Activated T-cell treated with anti-CD3 and anti-CD28 coated beads, Interleukin-2, amount 50 U/mL, for 24 hours (primary cell): ENCODE data around the gene METTL21A.
"Not testable (repeated sequence)": the region's sequence is repeated elsewhere in the genome, so short reads cannot be mapped to it uniquely, and the experiment has no call there.

Experiments
- DNase-seq: peaks from one replicate; pipeline ENCODE4 v3.0.0-alpha.2; 2020
- H3K27ac Mint-ChIP-seq: 2 replicates; pipeline ENCODE4 v1.8.0; 2020; ENCODE audit warnings: mild to moderate bottlenecking, mixed read lengths
- H3K27me3 Mint-ChIP-seq: 2 replicates; pipeline ENCODE4 v1.8.0; 2020; ENCODE audit warnings: mixed read lengths
- H3K36me3 Mint-ChIP-seq: 2 replicates; pipeline ENCODE4 v1.8.0; 2020; ENCODE audit warnings: low read depth, mixed read lengths
- H3K4me1 Mint-ChIP-seq: 2 replicates; pipeline ENCODE4 v1.8.0; 2020; ENCODE audit warnings: low read depth, mixed read lengths
- H3K4me3 Mint-ChIP-seq: 2 replicates; pipeline ENCODE4 v1.8.0; 2020; ENCODE audit warnings: mild to moderate bottlenecking, moderate library complexity, mixed read lengths
- H3K9me3 Mint-ChIP-seq: 2 replicates; pipeline ENCODE4 v1.8.0; 2020; ENCODE audit warnings: mixed read lengths

METTL21A gene

GRCh38 chr2:207625014-207625907, at the start of gene METTL21A:
METTL21A (minus strand) TSS chr2:207625394; CDS start chr2:207624375, 1,019 bp downstream.
- peaks cover 53% of the 10 kb centered on the region for H3K4me1 Mint-ChIP-seq
- peak within 1 kb of the TSS; percentile 97 for H3K27ac Mint-ChIP-seq
- no peaks in the 10 kb centered on the region for H3K9me3 Mint-ChIP-seq
- no peaks in the 10 kb centered on the region for H3K27me3 Mint-ChIP-seq
- peak within 1 kb of the TSS; percentile 94 for H3K4me3 Mint-ChIP-seq
- H3K36me3 Mint-ChIP-seq: peaks cover 45% of the 10 kb centered on the region
- peak; percentile 97 for DNase-seq

DNA sequence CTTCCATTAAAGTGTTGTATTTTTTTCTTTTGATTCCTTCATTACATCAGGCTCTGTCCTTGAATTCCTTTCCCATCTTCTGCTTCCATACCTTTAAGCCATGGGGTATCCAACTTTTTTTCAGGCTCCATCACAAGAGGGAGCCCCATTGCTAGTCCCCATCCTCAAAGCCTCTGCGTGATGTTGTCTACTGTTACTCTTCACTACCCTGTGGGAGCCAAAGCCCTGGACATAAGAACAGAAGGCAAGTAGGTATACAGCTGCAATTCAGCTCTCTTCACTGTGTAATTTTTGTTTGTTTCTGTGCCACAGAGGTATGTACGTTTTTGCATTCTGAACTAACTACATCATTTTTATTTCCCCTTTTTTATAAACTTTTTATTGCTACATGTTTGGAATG, 49.6 kb upstream of the METTL21A start:
- no peaks in the 10 kb centered on the region for H3K4me1 Mint-ChIP-seq
- DNase-seq: no peak
- no peaks in the 10 kb centered on the region for H3K36me3 Mint-ChIP-seq
- no peak overlapping the region for H3K27ac Mint-ChIP-seq
- H3K4me3 Mint-ChIP-seq: no peak overlapping the region
- H3K27me3 Mint-ChIP-seq: peaks cover 9% of the 10 kb centered on the region
- H3K9me3 Mint-ChIP-seq: no peaks in the 10 kb centered on the region

- no peaks in the 10 kb centered on the region for H3K9me3 Mint-ChIP-seq
- H3K4me1 Mint-ChIP-seq: no peaks in the 10 kb centered on the region
- H3K27me3 Mint-ChIP-seq: peaks cover 4% of the 10 kb centered on the region
- no peak for DNase-seq
- no peak overlapping the region for H3K27ac Mint-ChIP-seq
- H3K4me3 Mint-ChIP-seq: no peak overlapping the region
- no peaks in the 10 kb centered on the region for H3K36me3 Mint-ChIP-seq
Observed at GRCh38 chr2:207674266-207674774, 49.1 kb upstream of the METTL21A start.

DNA sequence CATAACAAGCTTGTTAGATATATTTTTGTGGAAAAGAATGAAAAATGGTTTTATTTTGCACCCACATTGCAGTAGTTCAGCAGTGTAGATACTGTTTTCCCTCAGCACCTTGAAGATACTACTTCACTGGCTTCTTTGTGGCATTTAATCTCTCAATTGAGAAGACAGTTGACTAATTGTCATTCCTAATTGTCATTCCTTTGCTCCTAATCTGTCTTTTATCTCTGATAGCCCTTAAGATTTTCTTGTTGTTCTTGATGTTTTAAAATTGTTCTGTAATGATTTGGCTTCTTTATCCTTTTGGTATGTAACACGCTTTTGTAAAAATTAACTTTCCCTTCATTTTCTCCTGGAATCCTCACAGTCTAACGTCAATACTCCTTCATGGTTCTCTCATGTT, 48.2 kb upstream of the METTL21A start:
- Mint-ChIP-seq H3K4me3 (no peak overlapping the region), H3K9me3 (no peaks in the 10 kb centered on the region), H3K4me1 (no peaks in the 10 kb centered on the region), H3K36me3 (no peaks in the 10 kb centered on the region), H3K27me3 (no peaks in the 10 kb centered on the region), H3K27ac (no peak overlapping the region)
- DNase-seq: no peak

GRCh38 chr2:207670887-207671286, 45.7 kb upstream of the METTL21A start:
- no peaks in the 10 kb centered on the region for H3K9me3 Mint-ChIP-seq

GRCh38 chr2:207663870-207664545, 38.8 kb upstream of the METTL21A start:
- Mint-ChIP-seq H3K36me3 (no peaks in the 10 kb centered on the region), H3K27me3 (no peaks in the 10 kb centered on the region), H3K4me1 (peaks cover 3% of the 10 kb centered on the region), H3K9me3 (no peaks in the 10 kb centered on the region), H3K27ac (no peak overlapping the region), H3K4me3 (no peak overlapping the region)
- no peak for DNase-seq

More at GRCh38 chr2:207670887-207671286, 45.7 kb upstream of the METTL21A start:
- H3K27me3 Mint-ChIP-seq: no peaks in the 10 kb centered on the region
- no peak overlapping the region for H3K4me3 Mint-ChIP-seq
- no peaks in the 10 kb centered on the region for H3K4me1 Mint-ChIP-seq
- DNase-seq: no peak
- H3K27ac Mint-ChIP-seq: no peak overlapping the region
- H3K36me3 Mint-ChIP-seq: no peaks in the 10 kb centered on the region

GRCh38 chr2:207662203-207662602, 37.0 kb upstream of the METTL21A start:
- Mint-ChIP-seq H3K4me1 (peaks cover 3% of the 10 kb centered on the region), H3K27me3 (no peaks in the 10 kb centered on the region), H3K9me3 (no peaks in the 10 kb centered on the region), H3K4me3 (no peak overlapping the region), H3K27ac (peak overlapping the region; percentile 50), H3K36me3 (no peaks in the 10 kb centered on the region)
- DNase-seq: no peak

GRCh38 chr2:207660994-207661393, 35.8 kb upstream of the METTL21A start:
- Mint-ChIP-seq H3K27ac (no peak overlapping the region), H3K4me3 (no peak overlapping the region)

GRCh38 chr2:207658156-207658555, 33.0 kb upstream of the METTL21A start:
- DNase-seq: no peak
- Mint-ChIP-seq H3K36me3 (no peaks in the 10 kb centered on the region), H3K27ac (no peak overlapping the region), H3K27me3 (no peaks in the 10 kb centered on the region), H3K4me1 (peaks cover 3% of the 10 kb centered on the region), H3K4me3 (no peak overlapping the region), H3K9me3 (no peaks in the 10 kb centered on the region)

More at GRCh38 chr2:207660994-207661393, 35.8 kb upstream of the METTL21A start:
- Mint-ChIP-seq H3K9me3 (no peaks in the 10 kb centered on the region), H3K27me3 (no peaks in the 10 kb centered on the region), H3K36me3 (no peaks in the 10 kb centered on the region), H3K4me1 (peaks cover 3% of the 10 kb centered on the region)
- no peak for DNase-seq

DNA sequence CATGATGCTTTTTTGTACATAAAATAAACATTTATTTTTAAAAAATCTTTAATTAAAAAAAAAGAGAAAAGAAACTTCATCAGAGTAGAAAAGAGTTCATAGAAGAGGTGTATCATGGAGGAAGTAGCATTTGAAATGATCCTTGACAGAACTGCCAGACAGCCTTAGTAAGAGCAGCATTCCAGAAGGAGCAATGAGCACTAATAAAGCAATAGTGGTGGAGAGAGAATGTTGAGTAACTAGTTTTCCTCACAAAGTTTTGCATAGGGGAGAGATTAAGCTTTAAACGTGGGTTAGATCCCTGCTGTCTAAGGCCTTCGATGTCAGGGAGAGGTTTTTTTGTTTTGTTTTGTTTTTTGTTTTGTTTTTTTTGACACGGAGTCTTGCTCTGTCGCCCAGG, 29.8 kb upstream of the METTL21A start:
- H3K36me3 Mint-ChIP-seq: no peaks in the 10 kb centered on the region
- DNase-seq: no peak
- H3K27ac Mint-ChIP-seq: no peak overlapping the region
- H3K9me3 Mint-ChIP-seq: no peaks in the 10 kb centered on the region
- no peak overlapping the region for H3K4me3 Mint-ChIP-seq
- no peaks in the 10 kb centered on the region for H3K4me1 Mint-ChIP-seq
- no peaks in the 10 kb centered on the region for H3K27me3 Mint-ChIP-seq

GRCh38 chr2:207646582-207646981, 21.4 kb upstream of the METTL21A start:
- DNase-seq, H3K27me3 Mint-ChIP-seq, H3K9me3 Mint-ChIP-seq, H3K27ac Mint-ChIP-seq, H3K4me1 Mint-ChIP-seq, H3K36me3 Mint-ChIP-seq, H3K4me3 Mint-ChIP-seq: not testable (repeated sequence)

DNA sequence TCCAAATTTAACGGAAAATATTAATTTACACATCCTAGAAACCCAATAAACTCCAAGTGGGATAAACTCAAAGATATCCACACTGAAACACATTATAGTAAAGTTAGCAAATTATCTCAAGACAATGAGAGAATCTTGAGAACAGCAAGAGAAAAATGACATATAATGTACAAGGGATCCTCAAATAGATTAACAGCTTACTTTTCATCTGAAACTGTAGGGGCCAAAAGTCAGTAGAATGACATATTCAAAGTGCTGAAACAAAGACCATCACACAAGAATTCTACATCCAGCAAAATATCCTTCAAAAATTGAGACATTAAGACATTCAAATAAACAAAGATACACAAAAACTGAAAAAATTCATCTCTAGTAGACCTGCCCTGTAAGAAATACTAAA, 18.7 kb upstream of the METTL21A start:
- peaks cover 2% of the 10 kb centered on the region for H3K27me3 Mint-ChIP-seq
- no peak overlapping the region for H3K27ac Mint-ChIP-seq
- no peaks in the 10 kb centered on the region for H3K36me3 Mint-ChIP-seq
- peaks cover 10% of the 10 kb centered on the region for H3K9me3 Mint-ChIP-seq
- DNase-seq: no peak
- H3K4me1 Mint-ChIP-seq: no peaks in the 10 kb centered on the region
- H3K4me3 Mint-ChIP-seq: no peak overlapping the region

- H3K27ac Mint-ChIP-seq: no peak overlapping the region
- peaks cover 10% of the 10 kb centered on the region for H3K9me3 Mint-ChIP-seq
- DNase-seq: no peak
- H3K4me3 Mint-ChIP-seq: no peak overlapping the region
- no peaks in the 10 kb centered on the region for H3K4me1 Mint-ChIP-seq
- no peaks in the 10 kb centered on the region for H3K36me3 Mint-ChIP-seq
- H3K27me3 Mint-ChIP-seq: peaks cover 2% of the 10 kb centered on the region
Observed at GRCh38 chr2:207640661-207641060, 15.5 kb upstream of the METTL21A start.

- H3K27me3 Mint-ChIP-seq: peaks cover 2% of the 10 kb centered on the region
- H3K27ac Mint-ChIP-seq: no peak overlapping the region
- H3K9me3 Mint-ChIP-seq: peaks cover 10% of the 10 kb centered on the region
- H3K4me1 Mint-ChIP-seq: no peaks in the 10 kb centered on the region
- no peak for DNase-seq
- no peaks in the 10 kb centered on the region for H3K36me3 Mint-ChIP-seq
- no peak overlapping the region for H3K4me3 Mint-ChIP-seq
Observed at GRCh38 chr2:207640160-207640559, 15.0 kb upstream of the METTL21A start.

- not testable (repeated sequence) for H3K27me3 Mint-ChIP-seq, DNase-seq, H3K27ac Mint-ChIP-seq, H3K4me3 Mint-ChIP-seq, H3K4me1 Mint-ChIP-seq, H3K36me3 Mint-ChIP-seq
- H3K9me3 Mint-ChIP-seq: peaks cover 10% of the 10 kb centered on the region
Observed at GRCh38 chr2:207639288-207639687, 14.1 kb upstream of the METTL21A start.
